HepG2 (cell line): ENCODE results near the gene AUTS2. TPM values are rescaled to one million over a fixed set of nuclear protein-coding genes. Genes with fewer than 3 reads are reported as not detected.

Experiments used
- ATAC-seq: fragments of 200-7000 bp; cut with Tn5 transposase; 3 replicates; pipeline ENCODE4 v1.9.1; 2020; ENCODE audit warnings: mild to moderate bottlenecking, moderate library complexity
- BruUV-seq: library from RNA; stranded (reverse); fragments of 400-500 nt; replicated peaks from 2 replicates; lab custom pipeline; 2021; lab: Mats Ljungman, UMichigan
- CTCF ChIA-PET: fragments of 300-600 bp; formaldehyde crosslinking; extraction: SDS; loops from one replicate; lab custom pipeline; 2021; ENCODE audit warnings: low total read pairs, inconsistent platforms, low intra/inter-chr PET ratio; lab: Yijun Ruan, JAX
- POLR2A ChIA-PET: fragments of 350-600 bp; sonication (Branson Sonifier 250); formaldehyde crosslinking; loops from one replicate; lab custom pipeline; 2020; ENCODE audit warnings: antibody characterized with exemption, inconsistent platforms; lab: Yijun Ruan, JAX
- DNase-seq: peaks from one replicate; pipeline ENCODE4 v3.0.0-alpha.2; 2015; ENCODE audit warnings: low spot score
- FAIRE-seq: peaks from 3 replicates; lab custom pipeline; 2011; peaks lifted over from hg19 to GRCh38; lab: Jason Lieb, UNC
- H2AFZ ChIP-seq: one replicate; pipeline ENCODE4 v1.6.1; 2011; ENCODE audit warnings: low read length, inconsistent platforms
- H3K27ac ChIP-seq: fragments of 300-600 bp; 3 replicates; pipeline ENCODE4 v1.8.0; 2011; ENCODE audit warnings: mixed run types, mild to moderate bottlenecking, mixed read lengths, low read length, inconsistent platforms; ENCODE audit not compliant: insufficient read depth; ENCODE audit errors: extremely low read length
- H3K27me3 ChIP-seq, 2 experiments: fragments of 200-600 bp in 1 of 2; 2 replicates in 1 of 2; 3 replicates in 1 of 2; pipeline versions ENCODE4 v1.6.0 to v1.8.0; 2011; ENCODE audit warnings: low read length in 2 of 2, mild to moderate bottlenecking in 2 of 2, moderate library complexity in 2 of 2, inconsistent platforms in 1 of 2; ENCODE audit not compliant: insufficient read depth in 2 of 2, control insufficient read depth in 1 of 2
- H3K36me3 ChIP-seq, 2 experiments: fragments of 200-600 bp in 1 of 2; replicated peaks in 1 of 2; 2 replicates in 1 of 2; 3 replicates in 1 of 2; pipeline versions ENCODE4 v1.5.1 to v1.8.0; 2011; ENCODE audit warnings: low read length in 2 of 2, inconsistent platforms in 1 of 2; ENCODE audit not compliant: insufficient read depth in 2 of 2, control insufficient read depth in 1 of 2
- H3K4me1 ChIP-seq: 2 replicates; pipeline ENCODE4 v1.5.1; 2012; ENCODE audit warnings: low read length, inconsistent platforms; ENCODE audit not compliant: insufficient read depth
- H3K4me2 ChIP-seq: 2 replicates; pipeline ENCODE4 v1.6.0; 2011; ENCODE audit warnings: low read depth, low read length, inconsistent platforms
- H3K4me3 ChIP-seq, 3 experiments: fragments of 200-600 bp in 1 of 3; sonication (generic), shearing (Covaris generic) in 1 of 3; replicated peaks in 1 of 3; 2 replicates each; pipeline ENCODE4 v1.5.1; 2011 to 2016; ENCODE audit warnings: low read length in 3 of 3, inconsistent platforms in 2 of 3, low read depth in 2 of 3, mild to moderate bottlenecking in 2 of 3, control low read depth in 1 of 3, mixed read lengths in 1 of 3; ENCODE audit not compliant: insufficient read depth in 1 of 3
- H3K79me2 ChIP-seq: one replicate; pipeline ENCODE4 v1.6.1; 2011; ENCODE audit warnings: low read length, inconsistent platforms; ENCODE audit not compliant: insufficient read depth
- H3K9ac ChIP-seq: 2 replicates; pipeline ENCODE4 v1.6.0; 2011; ENCODE audit warnings: mild to moderate bottlenecking, low read depth, low read length, inconsistent platforms; ENCODE audit not compliant: insufficient read depth
- H3K9me3 ChIP-seq: 2 replicates; pipeline ENCODE4 v1.5.1; 2012; ENCODE audit warnings: mild to moderate bottlenecking, low read length
- H4K20me1 ChIP-seq: 2 replicates; pipeline ENCODE4 v1.6.0; 2011; ENCODE audit warnings: inconsistent platforms, mild to moderate bottlenecking, low read length, moderate library complexity; ENCODE audit not compliant: insufficient read depth
- CREB3 ChIP-seq: sonication (generic); formaldehyde crosslinking; IDR thresholded peaks from 2 replicates; pipeline ENCODE4 v1.5.0; 2020; ENCODE audit warnings: missing genetic modification reagents
- KDM3A ChIP-seq: IDR thresholded peaks from 2 replicates; pipeline ENCODE4 v1.6.1; 2018; ENCODE audit warnings: low read depth, missing compliant biosample characterization
- KLF12 ChIP-seq: sonication (generic); formaldehyde crosslinking; IDR thresholded peaks from 2 replicates; pipeline ENCODE4 v1.4.0; 2020; ENCODE audit warnings: missing genetic modification reagents, borderline replicate concordance
- KLF6 ChIP-seq: IDR thresholded peaks from 2 replicates; pipeline ENCODE4 v1.8.0; 2016; ENCODE audit warnings: missing biosample characterization, missing genetic modification reagents
- MIER2 ChIP-seq: IDR thresholded peaks from 2 replicates; pipeline ENCODE4 v1.6.1; 2016; ENCODE audit warnings: missing biosample characterization, missing genetic modification reagents
- RNF2 ChIP-seq: fragments of 450-650 bp; conservative IDR thresholded peaks from 2 replicates; pipeline ENCODE4 v1.6.1; 2016; ENCODE audit warnings: low read depth
- SIN3A ChIP-seq: IDR thresholded peaks from 2 replicates; pipeline ENCODE4 v1.6.1; 2011; ENCODE audit warnings: low read depth, mild to moderate bottlenecking, control low read depth, low read length, borderline replicate concordance
- SNAI1 ChIP-seq: sonication (generic); formaldehyde crosslinking; IDR thresholded peaks from 2 replicates; pipeline ENCODE4 v1.5.0; 2020; ENCODE audit warnings: mild to moderate bottlenecking, missing genetic modification reagents, borderline replicate concordance
- XBP1 ChIP-seq: sonication (generic); formaldehyde crosslinking; IDR thresholded peaks from 2 replicates; pipeline ENCODE4 v1.5.0; 2020; ENCODE audit warnings: missing genetic modification reagents
- ZNF235 ChIP-seq: sonication (generic); formaldehyde crosslinking; IDR thresholded peaks from 2 replicates; pipeline ENCODE4 v1.8.1; 2023; ENCODE audit warnings: mild to moderate bottlenecking, missing genetic modification reagents, borderline replicate concordance
- ZNF276 ChIP-seq: sonication (generic); formaldehyde crosslinking; IDR thresholded peaks from 2 replicates; pipeline ENCODE4 v1.4.0; 2020; ENCODE audit warnings: mild to moderate bottlenecking, low read depth, missing genetic modification reagents
- ZNF678 ChIP-seq: sonication (generic); formaldehyde crosslinking; IDR thresholded peaks from 2 replicates; pipeline ENCODE4 v1.4.0; 2020; ENCODE audit warnings: mild to moderate bottlenecking, missing genetic modification reagents
- WGBS: methylation state at CpG from one replicate; pipeline ENCODE4 v1.1.6; 2017; ENCODE audit warnings: low lambda C conversion rate; 5-methylcytosine and 5-hydroxymethylcytosine counted together
- in situ Hi-C: cut with HindIII; loops from 2 replicates; pipeline ENCODE4 v1.10.0; 2017; ENCODE audit warnings: low pct_unique_long_range_greater_than_20kb; ENCODE audit not compliant: extremely low pct_ligation_motif_present
- intact Hi-C: fragments of 100-400 bp; cut with micrococcal nuclease; formaldehyde crosslinking; loops from one replicate; pipeline ENCODE4 v1.10.0; 2022; ENCODE audit not compliant: unreplicated experiment
- polyA plus RNA-seq, 8 experiments: library from polyadenylated mRNA; depleted of rRNA in 3 of 8; stranded (reverse) in 7 of 8; unstranded in 1 of 8; fragments of >200 nt; fragmentation: Illumina TruSeq in 4 of 8; extraction: Trizol in 4 of 8; gene quantifications; 2 replicates each; pipeline versions ENCODE4 v1.2.1 to v1.2.3, GENCODE V29; 2011 to 2016; ENCODE audit warnings: low read depth in 4 of 8, missing spikeins in 1 of 8, mixed read lengths in 1 of 8; ENCODE audit not compliant: insufficient read depth in 1 of 8
- total RNA-seq, 5 experiments: library from RNA; depleted of rRNA; stranded (reverse); fragments of >200 nt; fragmentation: Illumina TruSeq; extraction: Trizol; gene quantifications; 2 replicates each; pipeline ENCODE4 v1.2.3, GENCODE V29; 2016; ENCODE audit warnings: low read depth in 1 of 5
- TF ChIP-seq, protein P1 (sequence below): sonication (generic); formaldehyde crosslinking; IDR thresholded peaks from 2 replicates; pipeline ENCODE4 v1.5.1; 2020; ENCODE audit warnings: mild to moderate bottlenecking, missing genetic modification reagents, moderate library complexity

The AUTS2 gene
- total and polyA plus RNA-seq, 2 of the 13 experiments (the other 11 are each of a cell fraction or from before 2014, with no cell fraction given), result 0.38 TPM; not detected in 1

- no peak for ATAC-seq
- DNase-seq, result no peak
- Histone ChIP-seq H4K20me1 (no peaks in the 10 kb centered on the region), H3K4me3 (no peak overlapping the region), H3K27ac (no peak overlapping the region), H2AFZ (no peak overlapping the region), H3K4me2 (no peak overlapping the region), H3K79me2 (no peaks in the 10 kb centered on the region), H3K4me1 (peaks cover 7% of the 10 kb centered on the region; the same call in 1 of the 2 replicates), H3K27me3 (no peaks in the 10 kb centered on the region), H3K9ac (no peak overlapping the region), H3K36me3 (no peaks in the 10 kb centered on the region), H3K9me3 (no peaks in the 10 kb centered on the region)
- no peak for FAIRE-seq
- no TSS peak for BruUV-seq
- TF ChIP-seq ZNF276 (CRISPR knock-in tag) (no peak), ZNF678 (CRISPR knock-in tag) (no peak), RNF2 (no peak), MIER2 (CRISPR knock-in tag) (no peak), KLF6 (CRISPR knock-in tag) (no peak), SIN3A (no peak), XBP1 (CRISPR knock-in tag) (no peak), KLF12 (CRISPR knock-in tag) (no peak), CREB3 (CRISPR knock-in tag) (no peak), ZNF235 (CRISPR knock-in tag) (no peak), SNAI1 (CRISPR knock-in tag) (no peak), KDM3A (CRISPR knock-in tag) (no peak)
- TF ChIP-seq, protein P1, sequence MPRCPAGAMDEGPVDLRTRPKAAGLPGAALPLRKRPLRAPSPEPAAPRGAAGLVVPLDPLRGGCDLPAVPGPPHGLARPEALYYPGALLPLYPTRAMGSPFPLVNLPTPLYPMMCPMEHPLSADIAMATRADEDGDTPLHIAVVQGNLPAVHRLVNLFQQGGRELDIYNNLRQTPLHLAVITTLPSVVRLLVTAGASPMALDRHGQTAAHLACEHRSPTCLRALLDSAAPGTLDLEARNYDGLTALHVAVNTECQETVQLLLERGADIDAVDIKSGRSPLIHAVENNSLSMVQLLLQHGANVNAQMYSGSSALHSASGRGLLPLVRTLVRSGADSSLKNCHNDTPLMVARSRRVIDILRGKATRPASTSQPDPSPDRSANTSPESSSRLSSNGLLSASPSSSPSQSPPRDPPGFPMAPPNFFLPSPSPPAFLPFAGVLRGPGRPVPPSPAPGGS, result no peak
- in situ Hi-C loops (no loop called here), intact Hi-C loops (no loop called here)
- CTCF ChIA-PET, result no interaction called here
- POLR2A ChIA-PET, result no interaction called here
- WGBS, result 48% methylated on average over 6 of the region's 6 CpGs
Observed at GRCh38 chr7:69625238-69625637, 27.0 kb downstream of the AUTS2 start.
